Measurements from ENCODE around the gene PRKCA.

Gene PRKCA

DNA sequence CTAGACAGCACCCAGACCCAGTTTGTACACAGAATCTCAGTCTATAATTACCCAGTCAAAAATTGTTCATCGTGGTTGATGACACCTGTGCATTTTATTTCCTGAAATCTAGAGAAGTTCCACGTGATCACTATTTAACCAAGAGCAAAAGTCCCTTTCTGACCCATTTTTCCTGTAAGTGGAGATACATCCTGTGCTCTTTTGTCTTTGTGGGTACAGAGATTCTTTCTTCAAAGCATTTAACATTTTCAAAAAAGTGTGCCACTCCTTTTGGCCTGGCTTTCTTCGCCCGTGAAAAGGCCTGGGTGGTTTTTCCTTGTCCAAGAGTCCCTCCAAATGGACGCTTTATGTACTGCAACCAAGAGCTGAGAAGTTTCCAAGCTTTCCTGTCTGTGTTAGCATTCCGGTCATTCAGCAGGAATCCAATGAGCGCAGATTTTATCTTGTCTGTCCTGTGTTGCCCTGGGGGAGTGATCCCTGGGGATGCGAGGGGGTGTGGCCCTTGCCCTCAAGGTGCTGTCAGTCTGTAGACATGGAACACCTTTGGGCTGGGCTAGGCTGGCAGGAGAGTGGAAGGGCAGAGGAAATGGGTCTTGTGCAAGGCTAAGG lies 371.4 kb downstream of the PRKCA start:
- no peak for FAIRE-seq

DNA sequence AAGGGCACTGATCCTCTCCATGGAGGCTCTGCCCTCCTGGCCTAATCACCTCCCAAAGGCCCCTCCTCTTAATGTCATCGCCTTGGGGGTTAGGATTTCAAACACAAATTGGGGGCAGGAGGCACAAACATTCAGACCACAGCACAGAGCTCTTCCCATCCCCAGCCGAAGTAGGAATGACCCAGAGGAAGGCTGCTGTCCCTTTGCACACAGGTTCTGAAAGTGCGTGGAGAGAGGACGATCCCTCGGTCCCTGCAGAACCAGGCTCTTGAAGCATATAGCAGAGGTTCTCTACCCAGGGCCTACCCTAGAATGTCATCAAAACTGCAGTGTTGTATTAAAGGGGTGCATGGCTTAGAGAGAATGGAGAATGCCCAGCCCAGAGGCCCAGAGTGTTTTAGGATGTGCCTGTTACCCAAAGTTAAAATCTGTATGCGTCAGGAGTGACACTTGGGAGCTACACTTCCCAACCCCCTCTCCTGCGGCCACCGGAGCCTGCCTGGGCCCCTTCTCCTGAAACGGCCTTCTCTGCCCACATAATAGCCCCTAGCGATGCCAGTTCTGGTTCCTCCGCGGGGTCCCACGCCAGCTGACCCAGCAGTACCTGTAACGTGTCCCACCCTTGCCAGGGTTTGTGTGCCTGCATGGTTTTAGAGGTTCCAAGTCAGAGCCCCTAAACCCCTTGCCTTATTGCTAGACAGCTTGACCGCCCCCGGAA lies 373.0 kb downstream of the PRKCA start:
- no peak for FAIRE-seq

- no peak for FAIRE-seq
Observed at GRCh38 chr17:66675991-66676371, 373.6 kb downstream of the PRKCA start.

DNA sequence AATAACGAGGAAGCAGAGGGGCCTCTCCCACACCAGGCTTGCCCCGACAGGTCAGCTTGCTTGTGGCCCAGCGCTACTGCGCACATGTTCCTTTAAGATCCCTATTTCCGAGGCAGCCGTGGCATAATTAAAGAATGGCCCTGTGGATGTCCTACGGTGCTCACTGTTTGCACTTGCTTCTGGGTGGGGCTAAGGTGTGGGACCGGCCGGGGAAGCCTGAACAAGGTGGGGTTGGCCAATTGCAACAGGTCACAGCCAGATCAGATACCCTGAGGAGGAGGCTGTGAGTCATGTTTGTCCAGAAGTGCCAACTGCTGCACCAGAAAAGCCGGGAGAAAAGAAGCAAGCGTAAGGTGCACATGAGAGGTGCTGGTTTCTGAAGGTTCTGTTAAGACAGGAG lies 374.0 kb downstream of the PRKCA start:
- FAIRE-seq: no peak

DNA sequence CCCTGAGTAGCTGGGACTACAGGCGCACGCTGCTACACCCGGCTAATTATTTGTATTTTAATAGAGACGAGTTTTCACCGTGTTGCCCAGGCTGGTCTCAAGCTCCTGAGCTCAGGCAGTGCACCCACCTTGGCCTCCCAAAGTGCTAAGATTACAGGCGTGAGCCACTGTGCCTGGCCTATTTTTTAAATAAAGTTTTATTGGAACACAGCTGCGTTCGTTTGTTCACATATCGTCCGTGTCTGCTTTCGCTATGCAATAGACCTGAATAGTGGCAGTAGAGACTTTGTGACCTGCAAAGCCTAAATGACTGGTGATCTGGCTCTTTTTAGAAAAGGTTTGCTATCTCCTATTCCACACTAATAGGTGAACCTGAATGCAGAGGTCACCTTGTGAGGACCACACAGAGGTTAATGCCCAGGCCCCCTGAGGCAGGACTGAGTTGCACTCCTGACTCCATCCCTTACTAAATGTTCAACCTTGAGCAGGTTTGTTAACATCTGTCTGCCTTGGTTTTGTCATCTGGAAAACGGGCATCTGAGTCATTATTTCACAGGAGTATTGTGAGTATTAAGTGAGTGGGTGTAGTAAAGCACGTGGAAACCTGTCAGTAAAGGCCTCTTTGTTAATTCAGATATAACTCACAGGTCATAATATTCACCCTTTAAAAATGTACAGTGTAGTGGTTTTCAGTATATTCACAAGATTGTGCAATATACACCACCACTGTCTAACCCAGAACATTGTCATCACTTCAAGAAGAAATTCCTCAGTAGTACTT lies 375.0 kb downstream of the PRKCA start:
- FAIRE-seq: no peak

- FAIRE-seq: no peak
Observed at GRCh38 chr17:66678061-66678460, 375.6 kb downstream of the PRKCA start.

DNA sequence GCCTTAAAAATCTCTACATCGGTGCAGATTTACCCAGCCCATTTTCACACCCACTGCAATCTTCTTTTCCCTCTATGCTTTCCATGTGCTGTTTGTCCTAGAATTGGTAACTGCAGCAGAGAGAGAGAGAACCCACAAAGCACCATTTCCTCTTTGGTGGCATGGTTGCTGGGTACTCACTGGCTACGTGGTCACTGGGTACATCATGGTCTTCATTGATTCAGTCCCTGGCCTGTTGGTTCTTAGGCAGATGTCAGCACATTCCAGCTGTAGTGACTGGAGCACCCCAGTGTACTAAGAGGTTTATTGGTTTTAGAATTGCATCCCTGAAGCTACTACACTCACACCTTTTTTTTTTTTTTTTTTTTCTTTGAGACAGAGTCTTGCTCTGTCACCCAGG lies 376.4 kb downstream of the PRKCA start:
- no peak for FAIRE-seq

DNA sequence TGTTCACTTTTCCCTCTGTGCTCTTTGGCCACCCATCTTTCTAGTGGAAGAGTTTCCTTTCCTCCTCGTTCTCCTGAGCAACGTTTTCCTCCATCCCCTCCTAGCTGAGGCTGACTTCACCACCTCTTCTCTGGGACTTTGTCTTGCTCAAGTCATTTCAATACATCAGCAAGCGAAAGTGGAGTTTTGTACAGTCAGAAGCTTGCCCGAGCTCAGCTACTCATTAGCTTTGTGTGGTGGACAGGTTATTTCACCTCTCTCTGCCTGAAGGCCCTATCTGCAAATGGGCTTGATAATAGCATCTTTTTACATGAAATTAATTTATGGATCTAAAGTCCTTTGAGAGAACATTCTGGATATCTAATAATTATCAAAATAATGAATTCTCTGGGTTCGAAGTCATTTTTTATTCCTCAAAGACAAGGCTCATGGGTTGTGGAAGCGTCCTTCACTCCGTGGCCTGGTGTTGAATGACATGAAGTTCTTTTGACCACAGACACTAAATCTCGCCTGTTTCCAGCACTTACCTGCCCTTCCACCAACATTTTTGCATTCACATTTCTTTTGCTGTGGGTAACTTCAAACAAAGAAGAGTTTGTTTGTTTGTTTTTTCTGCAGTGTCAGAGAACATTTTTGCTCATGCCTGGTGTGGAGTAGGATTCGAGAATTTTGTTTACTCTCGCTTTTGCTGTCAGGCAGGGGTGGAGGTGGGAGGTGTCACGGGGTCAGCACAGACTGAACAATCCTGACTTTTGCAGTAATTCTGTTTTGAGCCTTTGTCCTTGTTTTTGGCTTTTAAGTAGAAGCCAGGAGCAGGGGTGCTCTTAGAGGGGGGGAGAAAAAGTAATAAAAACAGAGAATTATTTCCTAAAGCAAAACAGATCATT lies 377.5 kb downstream of the PRKCA start:
- FAIRE-seq: no peak

GRCh38 chr17:66682283-66682682 lies 379.9 kb downstream of the PRKCA start:
- no peak for FAIRE-seq

DNA sequence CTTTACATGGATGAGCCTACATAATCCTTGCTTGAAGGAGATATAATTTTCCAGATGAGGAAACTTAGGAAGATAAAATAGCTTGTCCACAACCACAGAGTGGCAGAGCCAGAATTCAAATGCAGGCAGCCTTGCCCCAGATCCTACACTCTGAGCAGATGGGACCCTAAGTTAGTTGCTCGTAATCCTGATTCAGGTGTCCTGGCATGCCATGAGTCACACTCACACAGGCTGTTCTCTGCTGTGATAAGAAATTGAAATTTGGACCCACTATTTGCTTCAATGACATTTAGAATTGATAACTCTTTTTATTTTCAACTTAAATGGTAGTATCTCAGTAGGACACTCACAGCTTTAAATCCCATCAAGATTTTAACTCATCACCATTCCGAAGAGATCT lies 381.8 kb downstream of the PRKCA start:
- FAIRE-seq: no peak

DNA sequence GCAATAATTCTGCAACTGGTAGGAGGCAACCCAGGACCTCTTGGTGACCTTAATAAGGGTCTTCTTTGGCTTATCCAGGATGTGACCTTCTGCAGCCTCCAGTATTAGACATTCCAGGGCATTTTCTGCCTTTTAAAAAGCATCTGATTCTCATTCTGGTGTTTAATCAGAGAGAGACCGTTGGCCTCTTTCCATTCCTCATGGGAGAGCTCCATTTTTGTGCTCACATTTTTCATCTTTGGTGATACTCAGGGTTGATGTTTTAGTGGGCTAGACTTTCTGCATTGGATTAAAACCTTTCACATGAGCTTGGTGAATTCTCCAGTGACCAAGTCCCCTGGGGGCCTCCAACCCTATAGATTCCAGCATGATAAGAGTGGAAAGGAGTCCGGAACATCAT lies 382.3 kb downstream of the PRKCA start:
- FAIRE-seq: no peak

GRCh38 chr17:66686601-66687000 lies 384.2 kb downstream of the PRKCA start:
- no peak for FAIRE-seq

- no peak for FAIRE-seq
Observed at GRCh38 chr17:66687570-66688284, 385.3 kb downstream of the PRKCA start.

GRCh38 chr17:66689221-66689620 lies 386.8 kb downstream of the PRKCA start:
- FAIRE-seq: no peak

- FAIRE-seq: no peak
Observed at GRCh38 chr17:66690166-66690565, 387.8 kb downstream of the PRKCA start.

DNA sequence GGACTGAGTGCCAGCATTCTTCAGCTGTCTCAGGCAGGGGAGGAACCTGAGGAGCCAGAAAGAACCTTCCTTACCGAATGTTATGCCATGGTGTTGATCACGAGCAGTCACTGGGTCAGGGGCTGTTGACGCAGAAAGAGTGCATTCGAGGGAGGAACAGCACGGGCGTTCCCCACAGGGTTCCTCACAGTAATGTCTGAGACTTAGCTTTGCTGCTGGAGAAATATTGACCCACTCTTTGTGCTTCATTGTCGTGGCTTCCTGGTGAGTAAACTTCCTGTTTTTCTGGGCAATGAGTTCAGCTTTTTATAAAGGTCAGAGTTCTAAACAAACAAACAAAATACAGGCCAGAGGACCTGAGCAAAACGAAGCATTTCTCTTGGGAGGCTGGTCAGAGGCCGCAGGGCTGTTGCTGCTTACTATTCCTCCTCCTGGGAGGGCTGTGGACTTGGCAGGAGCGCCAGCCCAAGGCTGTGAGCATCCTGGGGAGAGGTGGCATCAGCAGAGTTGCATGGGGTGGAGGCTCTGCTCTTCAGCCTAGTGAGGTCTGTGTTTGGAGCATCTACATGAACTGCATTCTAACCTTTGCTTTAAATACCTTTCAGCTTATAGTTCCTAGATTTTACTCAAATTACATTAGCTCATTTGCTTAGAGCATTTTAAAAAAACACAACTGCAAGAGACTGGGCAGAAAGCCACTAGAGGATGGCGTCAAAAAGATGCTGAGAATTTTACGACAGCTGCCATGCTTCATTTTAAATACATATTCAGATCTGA lies 389.4 kb downstream of the PRKCA start:
- no peak for FAIRE-seq

- no peak for FAIRE-seq
Observed at GRCh38 chr17:66692421-66692690, 389.9 kb downstream of the PRKCA start.

DNA sequence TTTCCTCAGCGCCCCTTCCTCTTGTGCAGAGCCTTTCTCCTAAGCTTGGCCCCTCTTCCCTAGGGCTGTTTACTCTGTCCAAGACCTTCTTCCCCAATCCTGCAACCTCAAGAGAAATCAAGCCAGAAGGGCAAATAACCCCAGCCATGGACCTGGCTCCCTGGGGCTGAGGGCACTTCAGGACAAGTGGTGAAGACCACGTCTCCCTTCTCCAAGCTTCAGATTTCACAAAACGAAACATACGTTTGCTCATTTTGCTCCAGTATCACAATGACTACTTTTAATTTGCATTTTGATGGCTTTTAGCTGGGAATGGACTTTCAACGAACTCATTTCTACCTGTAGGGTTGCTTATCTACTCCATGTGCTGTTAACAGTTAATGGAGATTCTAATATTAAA lies 392.7 kb downstream of the PRKCA start:
- FAIRE-seq: no peak

- no peak for FAIRE-seq
Observed at GRCh38 chr17:66698270-66698669, 395.9 kb downstream of the PRKCA start.

GRCh38 chr17:66701462-66701861 lies 399.0 kb downstream of the PRKCA start:
- no peak for FAIRE-seq

DNA sequence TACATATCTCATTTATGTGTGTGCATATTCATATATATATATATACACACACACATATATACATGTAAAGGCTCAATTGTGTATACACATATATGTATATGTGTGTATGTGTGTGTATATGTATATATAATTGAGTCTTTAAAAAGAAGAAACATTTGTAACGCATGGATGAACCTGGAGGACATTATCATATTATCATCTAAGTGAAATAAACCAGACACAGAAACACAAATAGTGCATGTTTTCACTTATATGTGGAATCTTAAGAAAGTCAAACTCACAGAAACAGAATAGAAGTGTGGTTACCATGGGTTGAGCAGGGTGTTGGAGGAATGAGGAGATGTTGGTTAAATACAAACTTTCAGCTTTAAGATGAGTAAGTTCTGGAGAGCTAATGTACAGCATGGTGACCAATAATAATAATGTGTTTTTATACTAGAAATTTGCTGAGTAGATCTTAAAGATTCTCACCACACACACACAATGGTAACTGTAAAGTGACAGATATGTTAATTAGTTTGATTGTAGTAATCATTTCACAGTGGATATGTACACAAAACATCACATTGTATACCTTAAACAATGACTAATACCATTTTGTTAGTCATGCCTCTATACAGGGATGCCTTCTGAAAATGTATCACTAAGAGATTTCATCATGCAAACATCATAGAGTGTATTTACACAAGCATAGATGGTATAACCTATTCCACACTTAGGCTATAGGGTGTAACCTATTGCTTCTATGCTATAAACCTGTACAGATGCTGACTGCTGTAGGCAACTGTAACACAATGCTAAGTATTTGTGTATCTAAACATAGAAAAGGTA lies 399.9 kb downstream of the PRKCA start:
- FAIRE-seq: no peak
